Middle frontal gyrus (tissue), 1 donor: ENCODE data around the gene JUP.

Experiments used
- DNase-seq: peaks from one replicate; pipeline ENCODE4 v3.0.0-alpha.2; 2015; ENCODE audit warnings: low spot score; ENCODE audit errors: extremely low spot score

Gene JUP

DNA sequence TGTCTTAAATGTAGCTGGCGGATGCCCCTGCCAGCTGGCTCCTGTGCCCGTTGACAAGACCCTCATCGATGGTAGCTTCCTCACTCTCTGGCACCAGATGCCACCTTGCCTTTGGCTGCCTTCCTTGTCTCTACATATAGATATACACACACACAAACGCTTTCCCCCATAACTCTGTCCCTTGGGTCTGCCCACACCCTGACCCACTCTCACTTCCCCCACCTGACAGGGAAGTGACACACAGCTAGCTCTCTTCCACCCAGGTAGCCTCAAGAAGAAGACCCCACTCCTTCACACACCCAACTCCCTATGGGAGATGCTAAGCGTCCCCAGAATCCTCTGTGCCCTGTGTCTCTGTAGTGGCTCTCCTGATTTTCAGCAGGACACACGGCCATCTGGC is 25.6 kb downstream of the JUP start:
- DNase-seq = no peak

DNA sequence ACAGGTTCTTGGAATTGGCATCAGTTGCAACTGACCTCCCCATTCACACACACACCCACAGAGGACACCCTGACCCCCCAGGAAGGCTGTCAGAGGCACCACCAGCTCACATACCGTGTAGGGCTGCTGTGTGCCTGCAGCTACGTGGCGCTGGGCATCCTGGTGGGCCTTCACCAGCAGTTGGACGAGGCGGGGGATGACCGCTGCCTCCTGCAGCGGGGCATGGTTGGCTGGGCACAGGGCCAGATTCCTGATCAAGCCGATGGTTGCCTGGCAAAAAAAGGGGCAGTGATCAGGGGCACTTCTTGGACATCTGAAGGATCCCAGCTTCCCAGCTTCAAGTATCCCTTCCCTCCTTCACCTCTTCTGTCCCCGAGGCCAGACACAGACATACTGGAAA is 27.9 kb downstream of the JUP start:
- DNase-seq = no peak

DNA sequence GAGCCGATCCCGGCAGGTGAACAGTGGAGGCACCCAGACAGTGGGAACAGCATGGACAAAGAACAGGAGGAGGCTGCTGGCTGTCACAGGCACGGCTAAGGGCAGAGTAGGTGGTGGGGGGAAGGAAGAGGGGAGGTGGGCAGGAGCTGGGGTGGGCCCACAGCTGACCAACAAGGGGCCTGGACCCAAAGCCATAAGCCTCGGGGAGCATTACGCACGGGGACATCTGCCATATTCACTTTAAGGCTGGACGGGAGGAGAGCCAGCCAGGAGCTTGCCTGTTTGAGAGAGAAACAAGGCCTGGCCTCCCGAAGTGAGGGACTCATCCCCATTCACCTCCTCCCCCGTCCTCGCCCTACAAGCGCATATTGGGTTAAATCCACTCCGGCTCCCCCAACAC is 32.4 kb downstream of the JUP start:
- DNase-seq = no peak

DNA sequence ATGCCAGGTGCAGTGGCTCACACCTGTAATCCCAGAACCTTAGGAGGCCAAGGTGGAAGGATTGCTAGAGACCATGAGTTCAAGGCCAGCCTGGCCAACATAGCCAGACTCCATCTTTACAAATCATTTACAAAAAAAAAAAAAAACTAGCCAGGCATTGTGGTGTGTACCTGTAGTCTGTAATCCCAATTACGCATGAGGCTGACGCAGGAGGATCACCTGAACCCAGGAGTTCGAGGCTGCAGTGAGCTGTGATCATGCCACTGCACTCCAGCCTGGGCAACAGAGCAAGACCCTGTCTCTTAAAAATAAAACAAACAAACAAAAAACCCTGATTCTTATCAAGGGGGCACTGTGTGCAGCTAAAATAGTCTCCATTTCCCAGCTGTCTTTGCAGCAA is 35.2 kb downstream of the JUP start:
- DNase-seq = no peak

DNA sequence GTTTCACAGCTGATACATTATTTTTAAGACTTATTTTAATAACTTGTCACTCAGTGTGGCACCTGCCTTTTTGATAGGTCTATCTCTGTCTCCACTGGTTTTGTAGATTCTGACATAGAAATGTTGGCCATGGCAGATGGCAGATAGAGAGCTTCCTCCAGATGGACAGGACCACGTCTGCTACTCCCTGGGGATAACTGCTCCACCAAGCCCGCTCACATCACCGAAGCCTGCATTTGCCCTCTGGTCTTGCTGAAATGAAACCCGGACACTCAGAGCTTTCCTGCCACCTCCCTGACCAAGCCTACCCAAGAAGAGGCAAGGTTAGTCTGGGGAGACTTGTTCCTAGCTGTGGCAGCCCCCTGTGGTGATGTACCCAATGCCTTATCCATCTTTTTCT is 35.6 kb downstream of the JUP start:
- no peak for DNase-seq

DNA sequence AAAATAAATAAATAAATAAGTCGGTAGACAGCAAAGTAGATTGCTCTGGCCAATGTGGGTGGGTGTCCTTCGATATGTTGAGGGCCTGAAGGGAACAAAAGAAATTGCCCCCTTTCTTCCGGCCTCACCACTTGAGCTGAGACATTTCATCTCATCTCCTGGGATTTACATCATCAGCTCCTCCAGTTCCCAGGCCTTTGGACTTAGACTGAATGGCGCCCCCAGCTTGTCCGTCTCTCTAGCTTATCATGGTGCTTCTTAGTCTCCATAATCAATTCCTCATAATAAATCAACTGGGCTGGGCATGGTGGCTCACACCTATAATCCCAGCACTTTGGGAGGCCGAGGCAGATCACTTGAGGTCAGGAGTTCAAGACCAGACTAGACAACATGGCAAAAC is 38.2 kb downstream of the JUP start:
- no peak for DNase-seq

DNA sequence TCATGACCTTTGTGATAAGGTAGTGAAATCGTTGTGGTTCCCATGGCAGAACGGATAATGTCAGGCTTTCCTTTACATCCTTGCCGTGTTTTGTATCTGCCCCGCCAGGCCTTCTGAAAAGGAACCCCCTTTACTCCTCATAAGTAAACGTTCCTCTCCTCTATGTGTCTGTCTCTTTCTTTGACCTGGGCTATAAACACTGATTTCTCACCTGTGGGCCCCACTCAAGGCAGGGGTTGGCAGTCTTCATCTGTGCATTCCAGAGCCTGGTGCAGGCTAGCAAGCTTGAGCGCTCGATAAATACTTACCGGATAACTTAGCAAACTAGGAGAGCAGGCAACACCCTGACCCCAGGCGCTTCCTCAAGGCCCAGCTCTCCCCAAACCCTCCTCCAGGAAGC is 44.8 kb downstream of the JUP start:
- DNase-seq = no peak

DNA sequence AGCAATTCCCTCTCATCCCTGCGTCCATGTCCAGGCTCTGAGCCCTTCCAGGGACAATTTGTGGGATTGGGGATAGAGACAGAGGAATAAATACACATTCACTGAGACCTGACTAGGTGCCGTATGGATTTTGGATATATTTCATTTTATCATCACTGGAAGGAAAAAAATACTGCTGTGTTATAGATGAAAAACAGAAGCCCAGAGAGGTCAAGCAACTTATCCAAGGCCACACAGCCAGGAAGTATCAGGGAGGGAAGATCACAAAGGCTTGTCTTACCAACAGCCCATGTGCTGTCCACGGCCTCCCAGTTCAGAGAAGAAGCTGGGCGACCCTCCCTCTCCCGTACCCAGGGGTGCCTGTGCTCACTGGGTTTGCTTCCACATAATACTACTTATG is 46.0 kb downstream of the JUP start:
- DNase-seq = no peak

DNA sequence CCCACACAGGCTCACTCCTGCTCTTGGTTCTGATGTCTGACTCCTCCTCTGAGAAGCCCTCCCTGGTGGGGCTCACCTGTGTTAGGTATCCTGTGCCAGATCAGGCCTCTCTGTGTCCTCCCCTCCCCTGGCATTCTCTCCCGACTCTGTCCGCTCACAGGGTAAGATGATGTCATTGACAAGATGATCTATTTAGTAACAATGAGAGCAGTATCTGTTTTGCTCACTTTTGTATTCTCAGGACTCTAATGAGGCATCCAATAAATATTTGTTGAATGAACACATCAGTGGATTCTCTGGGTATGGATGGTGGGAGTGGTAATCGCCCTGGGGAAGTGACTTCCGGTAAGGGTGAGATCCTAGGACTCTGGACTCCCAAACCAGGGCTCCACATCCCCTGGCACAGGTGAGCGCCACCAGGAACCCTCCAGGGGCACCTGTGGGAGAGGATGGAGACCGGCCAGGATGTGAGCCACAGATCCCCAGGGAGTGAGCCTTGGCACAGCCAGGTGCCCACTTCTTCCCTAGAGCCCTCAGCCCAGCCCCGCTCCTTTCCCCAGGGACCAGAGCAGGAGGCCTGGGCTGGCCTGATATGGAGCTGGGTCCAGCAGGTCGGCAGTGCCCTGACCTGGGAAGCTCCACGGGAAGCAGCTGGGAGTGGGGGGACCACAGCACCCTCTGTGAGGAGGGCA is 46.7 kb downstream of the JUP start:
- no peak for DNase-seq

DNA sequence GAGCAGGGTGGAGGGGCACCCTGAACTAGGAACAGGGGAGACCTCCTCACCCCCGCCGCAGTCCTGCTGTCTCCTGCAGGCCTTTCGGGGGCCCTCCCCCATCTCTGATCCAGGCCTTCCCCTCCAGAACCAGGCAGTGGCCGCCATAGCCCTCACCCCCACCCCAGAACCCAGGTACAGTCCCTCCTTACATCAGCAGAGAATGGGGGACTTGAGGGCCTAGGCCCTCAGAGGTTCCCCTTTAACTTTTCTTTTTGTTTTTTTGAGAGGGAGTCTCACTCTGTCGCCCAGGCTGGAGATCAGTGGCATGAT is 47.8 kb downstream of the JUP start:
- DNase-seq = no peak

DNA sequence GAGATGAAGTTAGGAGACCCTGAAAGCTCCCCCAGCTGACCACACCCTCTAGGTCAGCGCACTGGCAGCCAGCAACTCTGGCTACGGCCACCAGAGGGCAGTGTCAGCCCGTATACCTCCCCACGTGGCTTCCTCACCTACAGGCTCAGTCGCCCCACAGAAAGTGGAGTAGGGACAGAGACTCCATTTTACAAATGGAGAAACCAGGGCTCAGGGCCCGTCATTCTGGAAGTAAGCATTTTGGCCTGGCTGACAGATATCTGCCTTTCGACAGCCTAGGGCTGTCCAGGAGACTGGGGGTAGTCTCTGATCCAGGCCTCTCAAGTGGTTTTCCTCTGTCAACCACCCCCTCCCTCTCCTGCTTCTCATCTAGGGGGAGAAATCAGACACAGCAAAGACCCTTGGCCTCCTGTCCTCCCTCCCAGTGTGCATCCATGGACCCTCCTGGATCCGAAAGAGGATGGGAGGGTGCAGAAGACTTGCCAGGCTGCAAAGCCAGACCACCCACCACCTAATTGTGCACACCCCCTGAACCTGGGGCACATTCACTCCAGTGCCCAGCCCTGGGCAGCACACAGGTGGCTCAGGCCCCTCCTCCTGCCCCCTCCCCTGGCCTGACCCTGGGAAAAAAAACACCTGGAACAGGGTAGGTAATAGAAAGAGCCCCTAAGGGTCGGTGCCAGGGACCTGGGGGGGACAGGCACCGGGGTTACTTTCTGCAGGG is 48.3 kb downstream of the JUP start:
- peak; percentile 55 for DNase-seq

DNA sequence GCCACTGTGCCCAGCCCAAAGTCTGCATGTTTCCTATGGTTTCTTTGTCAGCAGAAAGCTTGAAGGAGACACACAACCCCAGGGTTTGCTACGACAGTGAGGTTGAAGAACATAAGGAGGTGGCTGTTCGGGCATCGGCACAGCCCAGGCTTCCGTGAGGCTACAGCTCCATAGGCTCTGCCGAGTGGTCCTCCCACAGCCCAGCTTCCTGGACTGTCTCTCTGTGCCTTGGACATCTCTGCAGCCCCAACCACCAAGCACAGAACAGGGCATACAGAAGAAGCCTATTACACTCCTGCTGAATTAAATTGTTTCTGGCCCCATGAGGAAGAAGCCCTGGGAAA is 48.9 kb downstream of the JUP start:
- DNase-seq = no peak

DNA sequence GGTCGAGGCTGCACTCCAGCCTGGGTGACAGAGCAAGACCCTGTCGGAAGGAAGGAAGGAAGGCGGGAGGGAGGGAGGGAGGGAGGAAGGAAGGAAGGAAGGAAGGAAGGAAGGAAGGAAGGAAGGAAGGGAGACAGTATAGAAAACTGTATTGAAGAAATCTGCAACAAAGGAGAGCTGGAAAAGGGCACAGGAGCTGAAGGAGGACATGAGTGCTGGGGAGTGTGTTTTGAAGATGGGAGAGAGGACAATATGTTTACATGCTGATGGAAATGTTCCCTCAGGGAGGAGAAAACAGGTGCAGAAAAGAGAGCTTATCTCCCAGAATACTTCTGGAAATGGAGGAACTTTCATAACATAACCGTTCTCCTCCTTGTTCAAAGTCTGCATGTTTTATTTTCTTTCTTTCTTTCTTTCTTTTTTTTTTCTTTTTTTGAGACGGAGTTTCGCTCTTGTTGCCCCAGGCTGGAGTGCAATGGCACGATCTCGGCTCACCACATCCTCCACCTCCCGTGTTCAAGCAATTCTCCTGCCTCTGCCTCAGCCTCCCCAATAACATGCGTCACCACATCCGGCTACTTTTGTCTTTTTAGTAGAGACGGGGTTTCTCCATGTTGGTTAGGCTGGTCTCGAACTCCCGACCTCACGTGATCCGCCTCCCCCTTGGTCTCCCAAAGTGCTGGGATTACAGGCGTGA is 49.4 kb downstream of the JUP start:
- DNase-seq = no peak

DNA sequence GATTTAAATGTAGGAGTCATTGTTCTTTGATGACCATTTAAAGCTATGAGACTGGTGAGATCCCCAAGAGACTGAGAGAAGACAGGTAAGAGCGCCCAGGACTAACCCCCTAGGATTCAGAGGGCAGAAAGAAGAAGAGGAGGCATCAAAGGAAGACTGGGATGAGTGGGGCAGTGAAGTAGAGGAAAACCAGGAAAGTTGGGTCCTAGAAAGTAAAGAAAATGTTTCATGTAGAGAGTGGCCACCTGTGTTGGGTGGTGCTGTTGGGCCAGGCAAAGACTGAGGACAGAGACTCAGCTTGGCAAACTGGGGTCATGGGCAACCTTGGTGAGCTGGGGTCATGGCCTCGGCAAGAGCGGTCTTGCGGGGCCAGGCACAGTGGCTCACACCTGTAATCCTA is 50.8 kb downstream of the JUP start:
- no peak for DNase-seq

DNA sequence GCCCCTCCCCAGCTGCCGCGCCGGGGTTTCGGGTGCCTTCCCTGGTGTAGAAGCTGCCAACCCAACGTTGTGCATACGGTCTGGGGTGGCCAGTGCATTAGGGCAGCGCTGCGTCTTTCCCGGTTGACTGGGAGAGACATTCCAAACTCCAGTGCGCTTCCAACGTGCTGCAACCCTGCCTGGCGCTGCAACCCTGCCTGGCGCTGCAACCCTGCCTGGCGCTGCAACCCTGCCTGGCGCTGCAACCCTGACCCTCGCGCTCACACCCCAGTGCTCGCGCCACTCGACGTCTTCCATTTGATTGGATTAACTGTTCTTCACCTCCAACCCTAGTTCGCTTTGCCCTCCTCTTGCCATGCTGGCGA is 51.6 kb downstream of the JUP start:
- DNase-seq = no peak

DNA sequence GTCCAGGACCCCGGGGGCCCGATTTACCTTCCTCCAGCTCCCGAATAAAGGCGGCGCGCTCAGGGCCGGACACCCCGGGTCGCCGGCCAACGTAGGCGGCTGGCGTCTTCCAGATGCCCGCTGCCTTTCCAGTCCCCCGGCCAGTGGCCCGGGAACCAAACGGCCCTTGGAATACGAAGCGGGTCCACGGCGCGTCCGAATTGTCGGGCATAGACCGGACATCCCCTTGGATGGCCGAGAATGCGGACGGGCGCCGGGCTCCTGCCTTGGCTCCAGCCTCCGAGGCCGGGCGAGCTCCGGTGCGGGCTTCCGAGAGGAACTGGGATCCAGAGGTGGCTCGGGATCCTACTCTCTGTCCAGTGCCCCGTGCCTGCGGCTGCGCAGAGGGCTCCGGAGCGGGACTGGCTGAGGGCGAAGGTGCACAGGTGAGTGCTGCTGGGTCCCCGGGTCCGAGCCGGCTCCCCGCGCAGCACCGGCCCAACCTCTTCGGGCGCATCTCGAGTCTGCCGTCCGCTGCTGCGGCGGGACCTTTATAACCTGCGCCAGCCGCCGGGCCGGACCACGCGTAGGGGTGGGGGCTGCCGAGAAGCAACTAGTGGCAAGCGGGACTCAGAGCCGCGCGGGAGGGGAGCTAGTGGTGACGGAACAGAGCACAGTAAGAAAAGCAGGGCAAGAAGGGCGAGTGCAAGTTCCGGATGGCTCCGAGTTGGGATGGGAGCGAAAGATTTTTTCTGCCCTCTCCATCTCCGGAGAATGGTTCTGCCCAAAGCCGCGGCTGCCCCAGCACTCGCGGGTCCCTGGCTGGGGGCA is 52.2 kb downstream of the JUP start, which contains the start of gene HAP1:
Gene HAP1, minus strand, starts transcription at position 505 of the 810 bp plus-strand sequence. Its CDS starts 9 bp downstream, at position 496.
- DNase-seq = no peak

DNA sequence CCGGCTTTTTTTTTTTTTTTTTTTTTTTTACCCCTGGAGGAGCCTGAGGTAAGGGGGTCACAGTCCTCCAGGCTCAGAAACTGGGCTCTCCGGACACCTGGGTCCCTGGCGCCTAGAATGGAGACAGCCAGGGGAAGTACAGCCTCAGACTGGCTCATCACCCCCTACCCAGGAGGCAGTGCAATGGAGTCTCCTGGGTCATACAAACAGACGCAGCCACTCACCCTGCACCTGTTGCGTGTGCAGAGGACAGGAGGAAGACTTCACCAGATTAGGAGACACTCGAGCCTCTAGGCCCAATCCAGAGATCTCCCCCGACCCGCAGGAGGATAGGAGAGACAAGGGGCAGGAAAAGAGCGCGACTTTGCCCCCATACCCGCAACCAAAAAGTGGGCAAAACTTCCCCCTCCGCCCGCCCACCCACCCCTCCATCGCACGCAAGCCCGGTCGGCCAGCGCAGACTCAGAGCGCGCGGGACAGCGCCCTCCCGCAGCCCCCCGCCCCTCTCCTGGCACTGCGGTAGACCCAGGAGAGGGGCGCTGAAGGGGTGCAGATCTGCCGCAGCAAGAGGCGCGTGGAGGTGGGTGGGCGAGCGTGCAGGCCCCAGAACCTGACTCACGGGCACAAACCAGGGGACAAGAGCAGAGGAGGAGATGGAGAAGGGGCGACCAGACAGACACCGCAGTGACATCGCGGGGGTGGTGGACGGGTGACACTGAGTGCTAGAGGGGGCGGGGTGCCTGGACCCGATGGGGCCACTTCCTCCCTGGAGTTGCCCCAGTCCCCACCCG is 53.0 kb downstream of the JUP start:
- DNase-seq = no peak

DNA sequence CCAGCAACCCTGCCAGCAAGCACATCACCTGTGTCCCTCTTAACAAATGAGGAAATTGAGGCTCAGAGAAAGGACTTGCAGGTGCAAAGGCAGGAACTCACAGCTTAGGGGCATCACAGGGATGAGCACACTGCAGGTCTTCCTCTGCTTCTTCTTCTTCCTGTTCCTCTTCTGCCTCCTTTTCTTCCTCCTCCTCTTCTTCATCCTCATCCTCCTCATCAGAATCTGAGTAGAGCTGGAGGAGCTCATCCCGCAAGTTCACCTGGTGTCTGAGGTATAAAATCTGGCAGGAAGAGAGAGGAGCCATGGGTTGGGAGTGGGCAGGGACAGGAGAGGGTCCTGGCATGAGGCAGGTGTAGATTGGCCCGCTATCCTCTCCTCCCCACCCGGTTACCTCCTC is 54.7 kb downstream of the JUP start:
- DNase-seq = no peak

DNA sequence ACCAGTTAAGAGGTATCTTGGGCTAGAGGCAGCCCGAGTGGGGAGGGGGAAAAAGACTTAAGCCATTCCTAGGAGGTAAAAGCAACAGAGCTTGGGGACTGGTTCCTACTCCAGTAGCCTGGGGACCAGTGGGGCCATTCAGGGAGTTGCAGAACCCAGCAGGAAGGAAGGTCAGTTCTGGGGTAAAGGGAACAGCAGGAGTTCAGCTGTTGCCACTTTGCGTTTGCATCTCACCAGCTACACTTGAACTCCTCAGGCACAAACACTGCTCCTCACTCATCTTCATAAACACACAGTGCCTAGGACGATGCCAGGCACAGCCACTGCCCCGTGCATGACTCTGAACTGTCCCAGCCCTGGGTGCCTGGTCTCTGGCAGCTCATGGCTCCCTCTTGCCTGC is 56.0 kb downstream of the JUP start:
- no peak for DNase-seq

DNA sequence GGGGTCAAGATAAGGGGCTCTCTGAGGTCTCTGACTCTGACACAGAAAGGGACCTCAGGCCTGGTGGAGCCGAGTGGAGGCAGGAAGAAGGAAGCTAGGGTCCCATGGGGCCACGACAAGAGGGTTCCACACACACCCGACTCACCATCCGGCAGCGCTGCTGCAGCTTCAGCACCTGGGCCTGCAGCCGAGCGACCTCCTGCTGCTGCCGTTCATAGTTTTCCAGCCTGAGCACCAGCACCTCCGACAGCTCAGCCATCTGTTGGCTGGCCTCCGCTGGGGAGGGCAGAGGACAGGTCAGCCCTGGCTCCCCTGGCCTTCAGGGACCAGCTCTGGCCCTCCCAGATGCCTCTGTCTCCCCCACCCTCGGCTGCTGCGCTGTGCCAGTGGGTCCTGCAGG is 58.5 kb downstream of the JUP start:
- DNase-seq = no peak

DNA sequence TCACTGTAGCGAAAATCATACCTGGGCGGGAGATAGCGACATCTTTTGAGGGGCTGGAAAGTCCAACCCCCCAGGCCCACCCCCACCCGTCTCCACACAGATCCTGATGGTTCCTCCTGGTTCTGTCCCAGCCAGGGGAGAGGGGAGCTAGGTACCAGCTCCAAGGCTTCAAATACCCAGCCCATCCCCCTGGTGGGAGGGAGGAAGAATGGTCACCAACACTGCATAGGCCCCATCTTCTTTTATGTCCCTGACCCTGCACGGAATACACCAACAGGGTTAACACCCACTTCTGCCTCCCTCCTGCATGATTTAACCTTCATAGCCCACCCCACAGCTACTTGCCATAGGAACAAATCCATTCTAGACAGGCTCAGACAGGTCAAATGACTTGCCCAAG is 61.4 kb downstream of the JUP start:
- no peak for DNase-seq
